22Rv1 (cell line): Measurements from ENCODE around the gene HBM.

Experiments used
- CTCF ChIP-seq: fragments of 450-650 bp; IDR thresholded peaks from 2 replicates; pipeline ENCODE4 v1.5.1; 2017; ENCODE audit warnings: mild to moderate bottlenecking
- ZFX ChIP-seq: fragments of 450-650 bp; IDR thresholded peaks from 2 replicates; pipeline ENCODE4 v1.6.1; 2017; ENCODE audit warnings: antibody characterized with exemption, borderline replicate concordance

- no peak for TF ChIP-seq CTCF
- TF ChIP-seq ZFX = no peak
Observed at GRCh38 chr16:146646-147045, 19.1 kb upstream of the HBM start.
